ENCODE data around the gene PCDHB11. TPM values are rescaled to one million over a fixed set of nuclear protein-coding genes. Genes with fewer than 3 reads are reported as not detected.
A peak's percentile ranks its signal among the peaks of the same experiment; 100 is the strongest.
"Not testable (repeated sequence)": the region's sequence is repeated elsewhere in the genome, so short reads cannot be mapped to it uniquely, and the experiment has no call there.

The PCDHB11 gene
- total RNA-seq, 4 donors from 2014 or later: 0.20 to 1.5 (median 0.61) TPM

GRCh38 chr5:141192110-141192725 lies 7.2 kb upstream of the PCDHB11 start, which contains the start of gene PCDHB10:
PCDHB10 (plus strand) TSS chr5:141192353; CDS start chr5:141192553, 200 bp downstream.
- in situ Hi-C loops (cut with MboI; ENCODE audit: low pct_ligation_motif_present in 1 of 4, low pct_unique_long_range_greater_than_20kb in 1 of 4, low sequenced_read_pairs in 3 of 4) (no loop called here), intact Hi-C loops (cut with DNase I; ENCODE audit: low total_unique reads) (no loop called here)
- Histone ChIP-seq H3K4me3 (no peak within 1 kb of the TSS), H3K36me3 (no peaks in the 10 kb centered on the region), H3K27me3 (peaks cover 4% of the 10 kb centered on the region), H3K4me1 (no peaks in the 10 kb centered on the region), H3K27ac (no peak within 1 kb of the TSS), H3K9me3 (peaks cover 21 to 52% of the 10 kb centered on the region in 2 donors)
- DNase-seq: no peak
- TF ChIP-seq EP300 (IDR thresholded peaks at IDR 0.05; ENCODE audit: low read depth) (no peak), POLR2AphosphoS5 (IDR thresholded peaks at IDR 0.05) (no peak), POLR2A (IDR thresholded peaks at IDR 0.05) (no peak), CTCF (IDR thresholded peaks at IDR 0.05) (peak in 3 of 5 experiments; percentile 14 to 32 (median 31))
- WGBS, 2 donors (ENCODE audit: low coverage in 1 of 2): 4 to 18% methylated on average over 5 to 9 of the region's 10 CpGs

DNA sequence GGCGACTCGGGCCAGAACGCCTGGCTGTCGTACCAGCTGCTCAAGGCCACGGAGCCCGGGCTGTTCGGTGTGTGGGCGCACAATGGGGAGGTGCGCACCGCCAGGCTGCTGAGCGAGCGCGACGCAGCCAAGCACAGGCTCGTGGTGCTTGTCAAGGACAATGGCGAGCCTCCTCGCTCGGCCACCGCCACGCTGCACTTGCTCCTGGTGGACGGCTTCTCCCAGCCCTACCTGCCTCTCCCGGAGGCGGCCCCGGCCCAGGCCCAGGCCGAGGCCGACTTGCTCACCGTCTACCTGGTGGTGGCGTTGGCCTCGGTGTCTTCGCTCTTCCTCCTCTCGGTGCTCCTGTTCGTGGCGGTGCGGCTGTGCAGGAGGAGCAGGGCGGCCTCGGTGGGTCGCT lies 5.1 kb upstream of the PCDHB11 start:
- intact Hi-C loops (cut with DNase I; ENCODE audit: low total_unique reads); H3K27ac ChIP-seq; H3K4me1 ChIP-seq; in situ Hi-C loops (cut with MboI; ENCODE audit: low pct_ligation_motif_present in 1 of 4, low pct_unique_long_range_greater_than_20kb in 1 of 4, low sequenced_read_pairs in 3 of 4); H3K4me3 ChIP-seq; H3K27me3 ChIP-seq; H3K36me3 ChIP-seq; DNase-seq: not testable (repeated sequence)
- peaks cover 33 to 53% of the 10 kb centered on the region in 2 donors for H3K9me3 ChIP-seq
- 79% methylated on average over 16 of the region's 37 CpGs; no CpG with 5 or more reads in 1 of the 2 donors for WGBS, 2 donors (ENCODE audit: low coverage in 1 of 2)

GRCh38 chr5:141196363-141196762 lies 3.1 kb upstream of the PCDHB11 start:
- H3K4me3 ChIP-seq: no peak overlapping the region
- no peaks in the 10 kb centered on the region for H3K36me3 ChIP-seq
- 48 to 51% methylated on average over 3 of the region's 3 CpGs for WGBS, 2 donors (ENCODE audit: low coverage in 1 of 2)
- no peaks in the 10 kb centered on the region for H3K4me1 ChIP-seq
- in situ Hi-C loops (cut with MboI; ENCODE audit: low pct_ligation_motif_present in 1 of 4, low pct_unique_long_range_greater_than_20kb in 1 of 4, low sequenced_read_pairs in 3 of 4) (no loop called here), intact Hi-C loops (cut with DNase I; ENCODE audit: low total_unique reads) (no loop called here)
- DNase-seq: no peak
- H3K27ac ChIP-seq: no peak overlapping the region
- peaks cover 40 to 57% of the 10 kb centered on the region in 2 donors for H3K9me3 ChIP-seq
- H3K27me3 ChIP-seq: no peaks in the 10 kb centered on the region
- no peak for TF ChIP-seq POLR2A (IDR thresholded peaks at IDR 0.05)
- TF ChIP-seq POLR2AphosphoS5 (IDR thresholded peaks at IDR 0.05): no peak
- TF ChIP-seq CTCF (IDR thresholded peaks at IDR 0.05): no peak
- no peak for TF ChIP-seq EP300 (IDR thresholded peaks at IDR 0.05; ENCODE audit: low read depth)

- H3K27ac ChIP-seq; H3K36me3 ChIP-seq; H3K4me3 ChIP-seq; H3K27me3 ChIP-seq; H3K4me1 ChIP-seq; intact Hi-C loops (cut with DNase I; ENCODE audit: low total_unique reads); DNase-seq: not testable (repeated sequence)
- in situ Hi-C loops (cut with MboI; ENCODE audit: low pct_ligation_motif_present in 1 of 4, low pct_unique_long_range_greater_than_20kb in 1 of 4, low sequenced_read_pairs in 3 of 4): loop anchor here (25.0 kb wide), 2 partner anchors 186 to 361 kb away; partner anchors contain the start of genes PCDHGA7 (in 1 of the 4), PCDHGA8 (in 1 of the 4), PCDHGB4 (in 1 of the 4) and PCDHGB5 (in 1 of the 4)
- peaks cover 34 to 48% of the 10 kb centered on the region in 2 donors for H3K9me3 ChIP-seq
- WGBS, 2 donors (ENCODE audit: low coverage in 1 of 2): 71% methylated on average over 17 of the region's 38 CpGs; no CpG with 5 or more reads in 1 of the 2 donors
These were observed 1.7 kb downstream of the PCDHB11 start for GRCh38 chr5:141201126-141201525.

DNA sequence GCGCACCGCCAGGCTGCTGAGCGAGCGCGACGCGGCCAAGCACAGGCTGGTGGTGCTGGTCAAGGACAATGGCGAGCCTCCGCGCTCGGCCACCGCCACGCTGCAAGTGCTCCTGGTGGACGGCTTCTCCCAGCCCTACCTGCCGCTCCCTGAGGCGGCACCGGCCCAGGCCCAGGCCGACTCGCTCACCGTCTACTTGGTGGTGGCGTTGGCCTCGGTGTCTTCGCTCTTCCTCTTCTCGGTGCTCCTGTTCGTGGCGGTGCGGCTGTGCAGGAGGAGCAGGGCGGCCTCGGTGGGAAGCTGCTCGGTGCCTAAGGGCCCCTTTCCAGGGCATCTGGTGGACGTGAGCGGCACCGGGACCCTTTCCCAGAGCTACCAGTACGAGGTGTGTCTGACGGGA lies 2.2 kb downstream of the PCDHB11 start:
- 67% methylated on average over 16 of the region's 35 CpGs; no CpG with 5 or more reads in 1 of the 2 donors for WGBS, 2 donors (ENCODE audit: low coverage in 1 of 2)
- DNase-seq; H3K27me3 ChIP-seq; H3K36me3 ChIP-seq; intact Hi-C loops (cut with DNase I; ENCODE audit: low total_unique reads); H3K4me3 ChIP-seq; H3K27ac ChIP-seq; H3K4me1 ChIP-seq: not testable (repeated sequence)
- in situ Hi-C loops (cut with MboI; ENCODE audit: low pct_ligation_motif_present in 1 of 4, low pct_unique_long_range_greater_than_20kb in 1 of 4, low sequenced_read_pairs in 3 of 4): loop anchor here (25.0 kb wide), 2 partner anchors 186 to 361 kb away; partner anchors contain the start of genes PCDHGA7 (in 1 of the 4), PCDHGA8 (in 1 of the 4), PCDHGB4 (in 1 of the 4) and PCDHGB5 (in 1 of the 4)
- peaks cover 29 to 43% of the 10 kb centered on the region in 2 donors for H3K9me3 ChIP-seq

Data from transverse colon (tissue), 4 donors.